ENCODE results near the gene CRHR1. TPM values are rescaled to one million over a fixed set of nuclear protein-coding genes. Genes with fewer than 3 reads are reported as not detected.

The CRHR1 gene
- total RNA-seq, 6 experiments from 2014 or later = not detected

GRCh38 chr17:45867171-45867570, 83.1 kb downstream of the CRHR1 start:
- intact Hi-C loops (cut with DNase I) = no loop called here
- H3K4me1 ChIP-seq = no peaks in the 10 kb centered on the region
- TF ChIP-seq CTCF (IDR thresholded peaks at IDR 0.05) = no peak
- no peak for TF ChIP-seq POLR2A (IDR thresholded peaks at IDR 0.05)
- no peak for DNase-seq
- H3K4me3 ChIP-seq = no peak overlapping the region
- no peak overlapping the region for H3K27ac ChIP-seq
- ATAC-seq = no peak
- no peaks in the 10 kb centered on the region for H3K27me3 ChIP-seq
- no peaks in the 10 kb centered on the region for H3K9me3 ChIP-seq
- WGBS (ENCODE audit: insufficient coverage, low coverage, low lambda C conversion rate, missing lambda C conversion rate) = 64% methylated on average over 6 of the region's 6 CpGs
- H3K36me3 ChIP-seq = no peaks in the 10 kb centered on the region

GRCh38 chr17:45867702-45868101, 83.6 kb downstream of the CRHR1 start:
- 53% methylated on average over 8 of the region's 8 CpGs for WGBS (ENCODE audit: insufficient coverage, low coverage, low lambda C conversion rate, missing lambda C conversion rate)
- TF ChIP-seq POLR2A (IDR thresholded peaks at IDR 0.05) (no peak), CTCF (IDR thresholded peaks at IDR 0.05) (no peak)
- no peaks in the 10 kb centered on the region for H3K27me3 ChIP-seq
- no peaks in the 10 kb centered on the region for H3K36me3 ChIP-seq
- no peak for ATAC-seq
- no peaks in the 10 kb centered on the region for H3K9me3 ChIP-seq
- no peak overlapping the region for H3K27ac ChIP-seq
- DNase-seq = no peak
- intact Hi-C loops (cut with DNase I) = no loop called here
- H3K4me1 ChIP-seq = no peaks in the 10 kb centered on the region
- no peak overlapping the region for H3K4me3 ChIP-seq

GRCh38 chr17:45868276-45868675, 84.2 kb downstream of the CRHR1 start:
- Histone ChIP-seq H3K4me3 (no peak overlapping the region), H3K36me3 (no peaks in the 10 kb centered on the region), H3K27me3 (no peaks in the 10 kb centered on the region), H3K9me3 (no peaks in the 10 kb centered on the region), H3K4me1 (no peaks in the 10 kb centered on the region), H3K27ac (no peak overlapping the region)
- intact Hi-C loops (cut with DNase I) = no loop called here
- 75% methylated on average over 5 of the region's 5 CpGs for WGBS (ENCODE audit: insufficient coverage, low coverage, low lambda C conversion rate, missing lambda C conversion rate)
- DNase-seq (no peak), ATAC-seq (no peak)
- TF ChIP-seq CTCF (IDR thresholded peaks at IDR 0.05) = no peak
- TF ChIP-seq POLR2A (IDR thresholded peaks at IDR 0.05) = no peak

- ATAC-seq = peak in 1 of 4 donors; percentile 22
- H3K4me3 ChIP-seq = no peak overlapping the region
- no peaks in the 10 kb centered on the region for H3K9me3 ChIP-seq
- no peaks in the 10 kb centered on the region for H3K4me1 ChIP-seq
- no peaks in the 10 kb centered on the region for H3K27me3 ChIP-seq
- no peak overlapping the region for H3K27ac ChIP-seq
- H3K36me3 ChIP-seq = no peaks in the 10 kb centered on the region
- DNase-seq = no peak
- intact Hi-C loops (cut with DNase I) = no loop called here
- 51% methylated on average over 7 of the region's 14 CpGs for WGBS (ENCODE audit: insufficient coverage, low coverage, low lambda C conversion rate, missing lambda C conversion rate)
- no peak for TF ChIP-seq CTCF (IDR thresholded peaks at IDR 0.05)
- no peak for TF ChIP-seq POLR2A (IDR thresholded peaks at IDR 0.05)
These were observed 85.7 kb downstream of the CRHR1 start for GRCh38 chr17:45869676-45870341.

Data from right lobe of liver (tissue), 6 donors.